ENCODE results near the gene KCNT1.

KCNT1 gene

GRCh38 chr9:135822374-135822755 is 120.4 kb downstream of the KCNT1 start:
- DNase-seq (ENCODE audit: low read depth): no peak

- no peak for DNase-seq (ENCODE audit: low read depth)
Observed at GRCh38 chr9:135823036-135823435, 121.1 kb downstream of the KCNT1 start.

GRCh38 chr9:135825435-135826187 is 123.6 kb downstream of the KCNT1 start:
- no peak for DNase-seq (ENCODE audit: low read depth)

- DNase-seq (ENCODE audit: low read depth): no peak
Observed at GRCh38 chr9:135826188-135826545, 124.2 kb downstream of the KCNT1 start.

- DNase-seq (ENCODE audit: low read depth): no peak
Observed at GRCh38 chr9:135827301-135827700, 125.3 kb downstream of the KCNT1 start.

GRCh38 chr9:135827866-135828580 is 126.0 kb downstream of the KCNT1 start:
- no peak for DNase-seq (ENCODE audit: low read depth)

GRCh38 chr9:135828656-135829055 is 126.7 kb downstream of the KCNT1 start:
- no peak for DNase-seq (ENCODE audit: low read depth)

- no peak for DNase-seq (ENCODE audit: low read depth)
Observed at GRCh38 chr9:135830496-135830895, 128.5 kb downstream of the KCNT1 start.

- no peak for DNase-seq (ENCODE audit: low read depth)
Observed at GRCh38 chr9:135833864-135834263, 131.9 kb downstream of the KCNT1 start.

- DNase-seq (ENCODE audit: low read depth): no peak
Observed at GRCh38 chr9:135835131-135835530, 133.1 kb downstream of the KCNT1 start.

- DNase-seq (ENCODE audit: low read depth): no peak
Observed at GRCh38 chr9:135839516-135839915, 137.5 kb downstream of the KCNT1 start.

GRCh38 chr9:135840107-135840506 is 138.1 kb downstream of the KCNT1 start:
- no peak for DNase-seq (ENCODE audit: low read depth)

GRCh38 chr9:135840539-135840938 is 138.6 kb downstream of the KCNT1 start:
- no peak for DNase-seq (ENCODE audit: low read depth)

Measured in stimulated activated CD8-positive, alpha-beta memory T cell treated with anti-CD3 and anti-CD28 coated beads, Interleukin-12 subunit alpha, Interleukin-12 subunit beta, amount 100 ng/mL, for 4 hours (primary cell).